Spleen (tissue), 11 donors: ENCODE data around the gene GSN. TPM values are rescaled to one million over a fixed set of nuclear protein-coding genes. Genes with fewer than 3 reads are reported as not detected.

ENCODE experiments used
- DNase-seq: peaks from one replicate; pipeline ENCODE4 v3.0.0-alpha.2; 2020
- H3K27ac ChIP-seq, 8 donors: fragments of 200-600 bp; sonication (generic) in 7 of 8; 1 replicate in 4 of 8; 2 replicates in 4 of 8; pipeline versions ENCODE4 v1.5.0 to v1.8.0; 2016 to 2021; ENCODE audit warnings: inconsistent platforms in 4 of 8, mild to moderate bottlenecking in 4 of 8, moderate library complexity in 1 of 8
- H3K27me3 ChIP-seq, 7 donors: fragments of 200-600 bp; sonication (generic) in 6 of 7; replicated peaks in 1 of 7; 1 replicate in 4 of 7; 2 replicates in 3 of 7; pipeline versions ENCODE4 v1.5.0 to v1.8.0; 2016 to 2021; ENCODE audit warnings: inconsistent platforms in 3 of 7, mild to moderate bottlenecking in 1 of 7
- H3K36me3 ChIP-seq, 6 donors: fragments of 200-600 bp; sonication (generic) in 5 of 6; 1 replicate in 4 of 6; 2 replicates in 2 of 6; pipeline versions ENCODE4 v1.5.0 to v1.8.0; 2016 to 2021; ENCODE audit warnings: inconsistent platforms in 2 of 6
- H3K4me1 ChIP-seq, 6 donors: fragments of 200-600 bp; sonication (generic) in 5 of 6; 1 replicate in 3 of 6; 2 replicates in 3 of 6; pipeline versions ENCODE4 v1.5.0 to v1.8.0; 2016 to 2021; ENCODE audit warnings: inconsistent platforms in 3 of 6
- H3K4me3 ChIP-seq, 8 donors: fragments of 200-600 bp; sonication (generic) in 7 of 8; 1 replicate in 4 of 8; 2 replicates in 4 of 8; pipeline versions ENCODE4 v1.5.0 to v1.8.0; 2016 to 2021; ENCODE audit warnings: inconsistent platforms in 4 of 8, mild to moderate bottlenecking in 4 of 8, moderate library complexity in 2 of 8
- H3K9me3 ChIP-seq, 8 donors: fragments of 200-600 bp; sonication (generic) in 7 of 8; 1 replicate in 4 of 8; 2 replicates in 4 of 8; pipeline versions ENCODE4 v1.5.0 to v1.8.0; 2016 to 2021; ENCODE audit warnings: inconsistent platforms in 4 of 8
- POLR2A ChIP-seq, 3 donors: fragments of 450-650 bp; IDR thresholded peaks; one replicate each; pipeline ENCODE4 v1.5.1; 2017; ENCODE audit warnings: antibody characterized with exemption in 3 of 3, mild to moderate bottlenecking in 1 of 3
- POLR2AphosphoS5 ChIP-seq, 3 donors: sonication (generic); formaldehyde crosslinking; IDR thresholded peaks; one replicate each; pipeline ENCODE4 v1.5.1; 2017; ENCODE audit warnings: antibody characterized with exemption in 3 of 3
- WGBS, 5 donors: extraction: QIAGEN DNeasy Blood & Tissue Kit in 3 of 5; methylation state at CpG; one replicate each; pipeline versions ENCODE4 v1.1.5 to v1.1.7; 2013 to 2018; 5-methylcytosine and 5-hydroxymethylcytosine counted together
- intact Hi-C: fragments of 100-400 bp; cut with DNase I; formaldehyde crosslinking; loops from one replicate; pipeline ENCODE4 v1.15.0; 2023; ENCODE audit warnings: low total_unique reads
- polyA plus RNA-seq, 3 donors: library from polyadenylated mRNA; stranded (reverse); fragments of 200-250 nt; gene quantifications; one replicate each; pipeline ENCODE4 v1.2.1, GENCODE V29; 2013
- total RNA-seq, 7 donors: library from RNA; depleted of rRNA in 3 of 7; stranded (reverse); fragments of >200 nt in 3 of 7; fragmentation: NEBNext Ultra II Directional in 4 of 7; extraction: Animal tissue kit (Norgen Biotek cat#: 25700) in 4 of 7; gene quantifications; one replicate each; pipeline versions ENCODE4 v1.1.0 to v1.2.1, GENCODE V29; 2016 to 2021
- TF ChIP-seq, protein P1 (sequence below), 11 experiments: fragments of 200-600 bp in 7 of 11; fragments of 450-650 bp in 4 of 11; sonication (generic) in 4 of 11; IDR thresholded peaks in 8 of 11; conservative IDR thresholded peaks in 3 of 11; 1 replicate in 7 of 11; 2 replicates in 4 of 11; pipeline versions ENCODE4 v1.4.0 to v1.8.0; 2016 to 2021; ENCODE audit warnings: antibody characterized with exemption in 11 of 11, inconsistent platforms in 4 of 11, mild to moderate bottlenecking in 1 of 11
- donor health status: healthy with polysubstance abuse.
- donor health status: DM: no; HTN: no; CAD: no; lungs with moderate emphysema.
- donor health status: DM: no; HTN: no; CAD: no.
- donor health status: Bipolar disorder and iron deficiency.
- donor health status: healthy.
- donor health status: DM: no; HTN: no; CAD: no.
- donor health status: DM: yes; HTN: yes; CAD: no.

GSN gene
- total and polyA plus RNA-seq, 10 donors = 115 to 432 (median 227) TPM

DNA sequence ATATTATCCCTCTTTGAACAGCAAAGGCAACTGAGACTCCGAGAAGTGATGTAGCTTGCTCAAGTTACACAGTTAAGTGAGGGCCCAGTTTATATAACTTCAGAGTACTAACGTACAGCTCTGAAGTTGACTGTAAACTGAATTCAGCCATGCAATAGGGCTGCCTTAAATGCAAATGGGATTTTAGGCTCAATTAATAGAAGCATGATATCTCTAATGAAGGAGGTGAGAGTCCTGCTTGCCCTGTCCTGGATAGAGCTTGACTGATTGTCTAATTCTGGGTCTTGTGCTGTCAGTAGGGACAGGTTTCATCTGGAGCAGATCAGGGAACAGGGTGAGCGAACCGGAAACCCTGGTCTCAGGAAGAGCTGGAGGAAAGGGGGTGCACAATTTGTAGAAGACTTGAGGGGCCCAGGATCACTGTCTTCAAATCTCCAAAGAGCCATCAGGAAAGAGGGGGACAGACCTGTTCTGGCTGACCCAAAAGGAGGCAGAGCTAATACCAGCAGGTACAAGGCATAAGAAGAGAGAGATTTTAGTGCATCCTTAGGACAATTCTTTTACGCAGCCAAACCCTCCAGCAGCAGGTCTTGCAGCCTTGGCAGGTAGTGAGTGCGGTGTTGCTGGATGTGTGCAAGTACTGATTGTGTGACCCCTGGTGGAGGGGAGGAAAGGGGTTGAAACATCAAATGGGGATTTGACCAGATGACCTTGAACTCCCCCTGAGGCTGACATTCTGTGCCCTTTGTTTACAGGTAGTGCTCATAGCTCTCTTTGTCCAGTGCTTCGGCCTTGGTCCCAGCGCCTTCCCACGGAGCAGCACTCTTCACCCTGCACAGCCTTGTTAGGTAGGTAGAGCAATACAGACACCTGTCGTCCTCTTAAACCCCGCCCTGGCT, 13.0 kb downstream of the GSN start:
- WGBS, 5 donors = 68 to 81% (median 75%) methylated on average over 11 of the region's 11 CpGs
- Histone ChIP-seq H3K4me1 (peaks cover 49 to 97% (median 84%) of the 10 kb centered on the region in 6 donors), H3K27ac (peak overlapping the region; percentile 28 to 95 (median 88)), H3K4me3 (peak overlapping the region in 1 of 8 donors; percentile 21), H3K27me3 (no peaks in the 10 kb centered on the region), H3K36me3 (peaks cover 0 to 45% (median 0%) of the 10 kb centered on the region in 6 donors), H3K9me3 (no peaks in the 10 kb centered on the region)
- TF ChIP-seq, protein P1, sequence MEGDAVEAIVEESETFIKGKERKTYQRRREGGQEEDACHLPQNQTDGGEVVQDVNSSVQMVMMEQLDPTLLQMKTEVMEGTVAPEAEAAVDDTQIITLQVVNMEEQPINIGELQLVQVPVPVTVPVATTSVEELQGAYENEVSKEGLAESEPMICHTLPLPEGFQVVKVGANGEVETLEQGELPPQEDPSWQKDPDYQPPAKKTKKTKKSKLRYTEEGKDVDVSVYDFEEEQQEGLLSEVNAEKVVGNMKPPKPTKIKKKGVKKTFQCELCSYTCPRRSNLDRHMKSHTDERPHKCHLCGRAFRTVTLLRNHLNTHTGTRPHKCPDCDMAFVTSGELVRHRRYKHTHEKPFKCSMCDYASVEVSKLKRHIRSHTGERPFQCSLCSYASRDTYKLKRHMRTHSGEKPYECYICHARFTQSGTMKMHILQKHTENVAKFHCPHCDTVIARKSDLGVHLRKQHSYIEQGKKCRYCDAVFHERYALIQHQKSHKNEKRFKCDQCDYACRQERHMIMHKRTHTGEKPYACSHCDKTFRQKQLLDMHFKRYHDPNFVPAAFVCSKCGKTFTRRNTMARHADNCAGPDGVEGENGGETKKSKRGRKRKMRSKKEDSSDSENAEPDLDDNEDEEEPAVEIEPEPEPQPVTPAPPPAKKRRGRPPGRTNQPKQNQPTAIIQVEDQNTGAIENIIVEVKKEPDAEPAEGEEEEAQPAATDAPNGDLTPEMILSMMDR (IDR thresholded peaks at IDR 0.05 in 8 of 11, conservative IDR thresholded peaks at IDR 0.05 in 3 of 11) = no peak
- no peak for TF ChIP-seq POLR2AphosphoS5 (IDR thresholded peaks at IDR 0.05)
- no peak for TF ChIP-seq POLR2A (IDR thresholded peaks at IDR 0.05)
- DNase-seq = no peak
- intact Hi-C loops = no loop called here

DNA sequence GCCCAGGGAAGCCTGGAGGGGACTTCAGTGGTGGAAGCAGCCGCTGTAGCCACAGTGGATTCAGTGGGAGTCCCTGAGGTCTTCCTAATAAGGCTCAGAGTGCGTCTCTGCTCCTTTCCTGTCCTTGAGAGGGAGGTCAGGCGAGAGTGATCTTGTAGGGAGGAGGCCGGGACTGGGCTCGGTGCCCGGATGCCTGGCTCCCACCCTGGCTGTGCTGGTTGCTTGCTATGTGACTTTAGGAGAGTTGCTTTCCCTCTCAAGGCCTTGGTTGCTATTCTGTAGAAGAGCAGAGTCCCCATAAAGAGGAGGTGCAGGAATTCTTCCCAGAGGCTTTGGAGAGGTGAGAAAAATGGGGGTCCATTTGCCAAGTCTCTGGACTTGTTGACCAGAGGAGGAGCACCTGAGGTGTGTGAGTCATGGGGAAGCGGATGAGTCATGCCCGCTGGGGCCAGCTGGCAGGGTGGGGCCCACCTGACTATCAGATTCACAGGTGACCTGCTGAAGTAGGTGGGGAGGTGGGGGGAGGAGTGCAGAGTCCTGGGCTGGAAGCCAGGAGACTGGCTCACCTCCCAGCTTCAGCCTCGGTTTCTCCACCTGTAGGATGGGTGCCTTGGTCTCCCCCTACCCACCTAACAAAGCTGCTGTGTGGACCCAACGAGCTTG, 13.8 kb downstream of the GSN start:
- intact Hi-C loops = no loop called here
- TF ChIP-seq, protein P1 (IDR thresholded peaks at IDR 0.05 in 8 of 11, conservative IDR thresholded peaks at IDR 0.05 in 3 of 11) = no peak
- TF ChIP-seq POLR2AphosphoS5 (IDR thresholded peaks at IDR 0.05) (peak; percentile 61 to 87 (median 73)), POLR2A (IDR thresholded peaks at IDR 0.05) (no peak)
- H3K4me1 ChIP-seq = peaks cover 56 to 100% (median 92%) of the 10 kb centered on the region in 6 donors

DNA sequence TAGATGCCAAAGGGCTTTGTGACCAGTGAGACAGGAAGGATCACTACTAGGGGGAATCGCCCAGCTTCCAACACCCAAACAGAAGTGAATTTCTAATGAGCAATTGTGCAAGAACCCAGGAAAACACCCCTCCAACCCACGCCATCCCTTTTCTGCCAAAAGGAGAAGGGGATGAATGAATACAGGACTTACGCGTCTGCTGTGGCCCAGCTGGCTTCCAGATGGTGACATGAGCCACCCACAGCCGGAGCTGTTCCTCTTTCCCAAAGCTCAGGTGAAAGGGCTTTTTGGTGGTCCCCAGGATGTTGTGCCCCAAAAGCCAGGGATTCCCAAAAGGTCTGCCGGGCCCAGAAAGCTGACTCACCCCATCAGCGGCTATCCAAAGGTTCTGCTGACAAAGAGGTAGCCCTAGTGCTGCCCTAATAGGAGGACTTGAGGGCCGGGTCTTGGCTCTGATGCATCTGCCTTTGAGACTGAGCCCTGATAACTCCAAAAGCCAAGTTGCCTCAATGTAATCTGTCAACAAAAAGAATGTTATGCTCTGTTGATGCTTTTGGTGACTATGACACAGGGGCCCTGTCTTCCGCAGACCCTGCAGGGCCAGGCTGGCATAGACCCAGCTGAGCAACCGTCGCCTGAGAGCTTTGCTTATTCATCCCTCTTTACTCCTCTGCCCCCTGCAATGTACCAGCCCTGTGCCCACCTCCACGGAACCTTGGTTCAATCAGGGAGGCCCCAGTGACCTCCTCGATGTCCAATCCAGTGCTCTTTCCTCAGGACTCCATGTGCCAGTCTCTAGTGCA, 14.5 kb downstream of the GSN start:
- peak overlapping the region in 2 of 8 donors; percentile 2 to 21 for H3K4me3 ChIP-seq
- no peaks in the 10 kb centered on the region for H3K9me3 ChIP-seq
- intact Hi-C loops = no loop called here
- H3K4me1 ChIP-seq = peaks cover 63 to 100% (median 95%) of the 10 kb centered on the region in 6 donors
- peaks cover 0 to 42% (median 0%) of the 10 kb centered on the region in 6 donors for H3K36me3 ChIP-seq
- H3K27ac ChIP-seq = peak overlapping the region; percentile 63 to 95 (median 88)
- DNase-seq = no peak
- 30 to 39% (median 31%) methylated on average over 7 to 13 of the region's 13 CpGs for WGBS, 5 donors
- H3K27me3 ChIP-seq = no peaks in the 10 kb centered on the region
- no peak for TF ChIP-seq POLR2A (IDR thresholded peaks at IDR 0.05)
- TF ChIP-seq, protein P1 (IDR thresholded peaks at IDR 0.05 in 8 of 11, conservative IDR thresholded peaks at IDR 0.05 in 3 of 11) = no peak
- peak in 1 of 3 donors; percentile 51 for TF ChIP-seq POLR2AphosphoS5 (IDR thresholded peaks at IDR 0.05)

More for the DNA sequence above, 13.8 kb downstream of the GSN start:
- peak overlapping the region in 3 of 8 donors; percentile 2 to 21 (median 13) for H3K4me3 ChIP-seq
- H3K36me3 ChIP-seq = peaks cover 0 to 42% (median 0%) of the 10 kb centered on the region in 6 donors
- peak overlapping the region; percentile 28 to 95 (median 88) for H3K27ac ChIP-seq
- peak; percentile 86 for DNase-seq
- no peaks in the 10 kb centered on the region for H3K27me3 ChIP-seq
- no peaks in the 10 kb centered on the region for H3K9me3 ChIP-seq
- WGBS, 5 donors = 40 to 70% (median 49%) methylated on average over 7 to 10 of the region's 10 CpGs
